IPS-20b (cell line): ENCODE measurements around the gene TMEM54.
A peak's percentile ranks its signal among the peaks of the same experiment; 100 is the strongest.
"Not testable (repeated sequence)": the region's sequence is repeated elsewhere in the genome, so short reads cannot be mapped to it uniquely, and the experiment has no call there.

Source experiments
- H3K27ac ChIP-seq: one replicate; pipeline ENCODE4 v1.5.1; 2013; ENCODE audit warnings: low read length
- H3K27me3 ChIP-seq: 2 replicates; pipeline ENCODE4 v1.6.1; 2013; ENCODE audit warnings: mild to moderate bottlenecking, low read length, inconsistent platforms; ENCODE audit not compliant: insufficient read depth
- H3K36me3 ChIP-seq: 2 replicates; pipeline ENCODE4 v1.6.1; 2013; ENCODE audit warnings: low read depth, mild to moderate bottlenecking, inconsistent platforms, low read length, moderate library complexity; ENCODE audit not compliant: insufficient read depth
- H3K4me1 ChIP-seq: 2 replicates; pipeline ENCODE4 v1.6.1; 2013; ENCODE audit warnings: mild to moderate bottlenecking, control low read depth, inconsistent platforms, low read length, moderate library complexity; ENCODE audit not compliant: insufficient read depth
- H3K4me3 ChIP-seq: 2 replicates; pipeline ENCODE4 v1.5.1; 2013; ENCODE audit warnings: mild to moderate bottlenecking, low read length, inconsistent platforms
- H3K9ac ChIP-seq: 2 replicates; pipeline ENCODE4 v1.6.1; 2013; ENCODE audit warnings: low read depth, mild to moderate bottlenecking, inconsistent platforms, low read length, moderate library complexity
- H3K9me3 ChIP-seq: 2 replicates; pipeline ENCODE4 v1.6.1; 2013; ENCODE audit warnings: mild to moderate bottlenecking, low read depth, low read length, inconsistent platforms; ENCODE audit not compliant: insufficient read depth

Gene TMEM54

GRCh38 chr1:32917521-32917920 lies 16.3 kb upstream of the TMEM54 start:
- H3K9ac ChIP-seq: no peak overlapping the region
- H3K27me3 ChIP-seq: peaks cover 2% of the 10 kb centered on the region
- no peaks in the 10 kb centered on the region for H3K4me1 ChIP-seq
- no peak overlapping the region for H3K4me3 ChIP-seq
- no peak overlapping the region for H3K27ac ChIP-seq
- no peaks in the 10 kb centered on the region for H3K9me3 ChIP-seq
- no peaks in the 10 kb centered on the region for H3K36me3 ChIP-seq

DNA sequence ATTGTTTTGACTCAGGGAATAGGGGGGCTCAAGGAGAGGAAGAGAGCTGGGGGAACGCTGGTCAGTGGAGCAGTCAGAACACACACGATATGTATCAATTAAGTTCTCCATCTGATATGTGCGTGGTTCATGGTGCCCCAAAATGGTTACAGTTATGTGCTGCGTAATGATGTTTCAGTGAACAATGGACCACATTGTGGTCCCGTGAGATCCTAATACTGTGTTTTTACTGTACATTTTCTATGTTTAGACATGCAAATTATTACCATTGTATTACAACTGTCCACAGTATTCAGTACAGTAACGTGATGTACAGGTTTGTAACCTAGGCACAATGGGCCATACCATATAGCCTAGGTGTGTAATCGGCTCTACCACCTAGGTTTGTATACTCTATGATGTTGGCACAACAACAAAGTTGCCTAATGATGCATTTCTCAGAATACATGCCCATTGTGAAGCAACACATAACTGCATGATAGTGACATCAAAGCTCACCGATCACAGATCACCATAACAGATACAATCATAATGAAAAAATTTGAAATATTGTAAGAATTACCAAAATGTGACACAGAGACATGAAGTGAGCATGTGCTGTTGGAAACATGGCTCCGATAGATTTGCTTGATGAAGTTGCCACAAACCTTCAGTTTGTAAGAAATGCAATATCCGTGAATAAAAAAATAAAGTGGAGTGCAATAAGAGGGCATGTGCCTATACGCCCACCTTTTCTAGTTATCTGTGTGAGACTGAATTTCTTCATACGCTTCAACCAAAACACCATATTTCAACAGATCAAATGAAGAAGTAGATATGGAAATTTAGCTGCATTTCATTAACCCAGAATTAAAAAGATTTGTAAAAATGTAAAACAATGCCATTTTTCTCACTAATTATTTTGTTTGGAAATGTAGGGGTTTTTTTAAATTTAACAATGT lies 14.8 kb upstream of the TMEM54 start:
- no peaks in the 10 kb centered on the region for H3K9me3 ChIP-seq
- H3K4me3 ChIP-seq: no peak overlapping the region
- H3K27ac ChIP-seq: no peak overlapping the region
- H3K4me1 ChIP-seq: no peaks in the 10 kb centered on the region
- H3K36me3 ChIP-seq: no peaks in the 10 kb centered on the region
- H3K9ac ChIP-seq: no peak overlapping the region
- H3K27me3 ChIP-seq: no peaks in the 10 kb centered on the region; the same call in none of the 2 replicates

DNA sequence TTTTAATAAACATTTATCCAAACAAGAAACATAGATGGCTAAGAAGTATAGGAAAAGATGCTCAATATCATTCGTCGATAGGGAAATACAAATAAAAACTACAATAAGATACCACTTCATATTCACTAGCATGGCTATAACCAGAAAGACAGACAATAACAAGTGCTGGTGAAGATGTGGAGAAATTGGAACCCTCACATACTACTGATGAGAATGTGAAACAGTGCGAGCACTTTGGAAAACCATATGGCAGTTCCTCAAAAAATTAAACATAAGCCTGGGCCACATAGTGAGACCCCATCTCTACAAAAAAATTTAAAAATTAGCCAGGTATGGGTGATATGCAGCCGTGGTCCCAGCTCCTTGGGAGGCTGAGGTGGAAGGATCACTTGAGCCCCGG lies 9.1 kb upstream of the TMEM54 start:
- H3K36me3 ChIP-seq: no peaks in the 10 kb centered on the region
- H3K4me1 ChIP-seq: no peaks in the 10 kb centered on the region; the same call in 1 of the 2 replicates
- H3K9ac ChIP-seq: no peak overlapping the region
- H3K27me3 ChIP-seq: peaks cover 4% of the 10 kb centered on the region
- no peaks in the 10 kb centered on the region for H3K9me3 ChIP-seq
- no peak overlapping the region for H3K4me3 ChIP-seq
- H3K27ac ChIP-seq: no peak overlapping the region

DNA sequence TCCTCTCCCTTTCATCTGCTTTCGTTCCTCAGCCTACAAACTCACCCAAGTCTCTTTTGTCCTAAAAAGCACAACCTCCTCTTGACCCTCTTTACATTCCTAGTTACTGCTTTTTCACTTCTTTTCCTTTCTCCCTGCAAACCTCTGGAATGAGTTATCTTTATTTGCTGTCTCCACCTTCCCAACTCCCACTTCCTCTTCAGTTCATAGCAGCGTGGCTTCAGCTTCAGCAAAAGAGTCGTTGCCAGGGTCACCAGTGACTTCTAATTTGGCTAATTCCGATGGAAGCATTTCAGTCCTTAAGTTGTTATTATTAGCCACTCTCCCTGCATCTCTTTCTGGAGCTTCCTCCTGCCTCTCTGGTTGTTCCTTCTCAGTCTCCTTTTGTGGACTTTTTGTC lies 6.2 kb upstream of the TMEM54 start:
- Histone ChIP-seq H3K9ac (no peak overlapping the region), H3K4me3 (no peak overlapping the region), H3K9me3 (no peaks in the 10 kb centered on the region), H3K27ac (no peak overlapping the region), H3K36me3 (no peaks in the 10 kb centered on the region), H3K4me1 (no peaks in the 10 kb centered on the region; the same call in 1 of the 2 replicates), H3K27me3 (peaks cover 24% of the 10 kb centered on the region)

DNA sequence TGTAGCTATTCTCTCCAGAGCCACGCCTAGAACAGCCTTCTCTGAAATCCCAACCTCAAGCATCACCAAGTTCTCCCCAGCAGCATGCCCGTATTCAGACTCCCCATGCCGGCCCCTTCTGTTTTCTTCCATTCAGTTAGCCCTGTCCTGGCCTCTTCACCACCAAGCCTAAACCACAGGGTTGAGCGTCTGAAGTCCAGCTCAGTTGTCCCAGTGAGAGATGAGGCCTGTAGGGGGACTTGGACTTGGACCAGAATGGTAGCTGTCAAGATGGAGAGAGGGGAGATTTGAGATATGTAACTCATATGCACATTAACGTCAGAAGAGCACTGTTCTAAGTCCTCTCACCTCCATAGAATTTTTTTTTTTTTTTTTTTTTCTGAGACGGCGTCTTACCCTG lies 5.5 kb upstream of the TMEM54 start:
- Histone ChIP-seq H3K9ac (no peak overlapping the region), H3K36me3 (no peaks in the 10 kb centered on the region), H3K4me1 (no peaks in the 10 kb centered on the region; the same call in 1 of the 2 replicates), H3K9me3 (no peaks in the 10 kb centered on the region), H3K27me3 (peaks cover 32% of the 10 kb centered on the region), H3K27ac (no peak overlapping the region), H3K4me3 (no peak overlapping the region)

DNA sequence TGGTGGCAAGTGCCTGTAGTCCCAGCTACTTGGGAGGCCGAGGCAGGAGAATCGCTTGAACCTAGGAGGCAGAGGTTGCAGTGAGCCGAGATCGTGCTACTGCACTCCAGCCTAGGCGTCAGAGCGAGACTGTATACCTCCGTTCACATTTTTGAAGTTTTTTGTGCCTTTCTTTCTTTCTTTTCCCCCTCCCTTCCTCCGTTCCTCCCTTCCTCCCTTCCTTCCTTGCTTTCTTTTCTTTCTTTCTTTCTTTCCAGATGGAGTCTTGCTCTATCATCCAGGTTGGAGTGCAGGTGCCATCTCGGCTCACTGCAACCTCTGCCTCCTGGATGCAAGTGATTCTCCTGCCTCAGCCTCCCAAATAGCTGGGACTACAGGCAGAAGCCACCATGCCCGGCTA lies 4.4 kb upstream of the TMEM54 start:
- H3K4me1 ChIP-seq, H3K4me3 ChIP-seq: not testable (repeated sequence)

DNA sequence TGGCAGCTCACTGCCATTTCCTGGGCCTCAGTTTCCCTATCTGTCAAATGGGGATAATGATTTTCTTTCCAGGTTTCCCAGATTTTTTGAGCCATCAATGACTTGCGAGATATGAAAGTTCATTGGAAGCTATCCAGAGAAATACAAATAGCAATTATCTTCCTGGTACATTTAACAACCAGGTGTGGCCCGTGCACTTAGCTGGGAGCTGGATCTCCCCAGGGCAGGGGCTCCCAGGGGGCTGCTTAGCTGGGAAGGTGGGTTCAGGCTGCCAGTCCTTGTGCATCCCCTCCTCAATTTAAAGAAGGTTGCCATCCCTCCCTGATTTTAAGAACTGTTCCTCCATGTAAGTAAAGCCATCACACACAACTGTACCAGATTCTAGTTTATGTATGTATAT lies 3.6 kb upstream of the TMEM54 start:
- H3K27ac ChIP-seq: no peak overlapping the region
- no peaks in the 10 kb centered on the region for H3K9me3 ChIP-seq
- peaks cover 48% of the 10 kb centered on the region for H3K27me3 ChIP-seq
- no peak overlapping the region for H3K9ac ChIP-seq
- no peaks in the 10 kb centered on the region for H3K36me3 ChIP-seq
- H3K4me3 ChIP-seq: no peak overlapping the region
- H3K4me1 ChIP-seq: peaks cover 4% of the 10 kb centered on the region

More for the DNA sequence above, 4.4 kb upstream of the TMEM54 start:
- H3K9ac ChIP-seq, H3K9me3 ChIP-seq, H3K27ac ChIP-seq, H3K36me3 ChIP-seq: not testable (repeated sequence)
- peaks cover 40% of the 10 kb centered on the region for H3K27me3 ChIP-seq

GRCh38 chr1:32903991-32904785 lies 3.0 kb upstream of the TMEM54 start:
- H3K27ac ChIP-seq: no peak overlapping the region
- no peak overlapping the region for H3K4me3 ChIP-seq
- H3K36me3 ChIP-seq: no peaks in the 10 kb centered on the region
- no peaks in the 10 kb centered on the region for H3K9me3 ChIP-seq
- H3K9ac ChIP-seq: no peak overlapping the region
- peaks cover 54% of the 10 kb centered on the region for H3K27me3 ChIP-seq
- H3K4me1 ChIP-seq: peaks cover 4% of the 10 kb centered on the region

DNA sequence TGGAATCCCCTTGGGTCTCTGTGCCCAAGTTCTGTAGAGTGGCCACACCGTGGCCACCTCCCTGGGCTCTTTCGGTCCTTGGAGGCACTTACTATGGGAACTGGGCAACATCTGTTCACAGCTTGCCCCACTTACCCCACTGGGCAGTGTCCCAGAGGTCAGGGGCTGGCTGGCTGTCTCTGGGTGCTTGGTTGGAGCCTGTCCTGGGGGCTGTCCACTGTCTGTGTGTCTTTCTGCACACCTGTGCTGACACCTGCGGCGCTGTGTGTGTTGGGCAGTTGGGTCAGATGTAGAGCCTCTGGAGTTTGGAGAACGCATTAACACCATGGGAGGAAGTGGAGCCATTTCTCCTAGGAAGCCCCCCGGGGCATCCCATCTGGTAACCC lies 1.3 kb upstream of the TMEM54 start:
- Histone ChIP-seq H3K36me3 (no peaks in the 10 kb centered on the region), H3K27me3 (peaks cover 66% of the 10 kb centered on the region), H3K4me3 (no peak overlapping the region), H3K27ac (no peak overlapping the region), H3K9ac (no peak overlapping the region), H3K9me3 (no peaks in the 10 kb centered on the region), H3K4me1 (peaks cover 4% of the 10 kb centered on the region; the same call in 1 of the 2 replicates)

DNA sequence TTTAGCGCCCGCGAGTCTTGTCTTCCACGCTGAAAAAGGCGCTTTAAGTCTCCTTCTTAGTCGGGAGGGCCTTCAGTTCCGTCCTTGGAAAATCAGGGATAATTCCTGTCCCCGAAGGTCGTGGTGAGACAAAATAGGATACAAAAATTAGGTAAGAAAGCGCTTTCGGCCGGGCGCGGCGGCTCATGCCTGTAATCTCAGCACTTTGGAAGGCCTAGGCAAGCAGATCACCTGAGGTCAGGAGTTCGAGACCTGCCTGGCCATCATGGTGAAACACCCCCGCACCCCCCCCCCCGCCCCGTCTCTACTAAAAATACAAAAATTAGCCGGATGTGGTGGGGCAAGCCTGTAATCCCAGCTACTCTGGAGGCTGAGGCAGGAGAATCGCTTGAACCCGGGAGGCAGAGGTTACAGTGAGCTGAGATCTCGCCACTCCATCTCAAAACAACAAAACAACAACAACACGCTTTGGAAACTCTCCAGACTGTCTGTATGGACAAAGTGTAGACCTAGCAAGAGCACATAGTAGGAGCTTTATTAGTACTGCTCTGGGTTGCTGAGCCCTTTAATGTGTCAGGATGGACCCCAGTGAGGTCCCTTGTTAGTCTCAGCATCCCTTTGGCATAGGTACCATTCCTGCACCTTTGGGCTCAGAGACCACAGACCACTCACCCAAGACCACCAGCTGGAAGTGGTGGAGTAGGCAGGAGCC lies 790 bp upstream of the TMEM54 start:
- peaks cover 70% of the 10 kb centered on the region for H3K27me3 ChIP-seq
- H3K9ac ChIP-seq: no peak overlapping the region
- H3K4me1 ChIP-seq: peaks cover 4% of the 10 kb centered on the region; the same call in 1 of the 2 replicates
- H3K9me3 ChIP-seq: no peaks in the 10 kb centered on the region
- H3K36me3 ChIP-seq: no peaks in the 10 kb centered on the region
- no peak overlapping the region for H3K27ac ChIP-seq
- H3K4me3 ChIP-seq: peak overlapping the region; percentile 59

GRCh38 chr1:32900371-32900955 lies 726 bp downstream of the TMEM54 start:
- Histone ChIP-seq H3K27ac (no peak overlapping the region), H3K9me3 (no peaks in the 10 kb centered on the region), H3K36me3 (no peaks in the 10 kb centered on the region), H3K27me3 (peaks cover 73% of the 10 kb centered on the region), H3K9ac (no peak overlapping the region), H3K4me3 (peak overlapping the region; percentile 61), H3K4me1 (peaks cover 4% of the 10 kb centered on the region; the same call in 1 of the 2 replicates)
